Measurements from ENCODE around the gene ANO6.

The ANO6 gene

DNA sequence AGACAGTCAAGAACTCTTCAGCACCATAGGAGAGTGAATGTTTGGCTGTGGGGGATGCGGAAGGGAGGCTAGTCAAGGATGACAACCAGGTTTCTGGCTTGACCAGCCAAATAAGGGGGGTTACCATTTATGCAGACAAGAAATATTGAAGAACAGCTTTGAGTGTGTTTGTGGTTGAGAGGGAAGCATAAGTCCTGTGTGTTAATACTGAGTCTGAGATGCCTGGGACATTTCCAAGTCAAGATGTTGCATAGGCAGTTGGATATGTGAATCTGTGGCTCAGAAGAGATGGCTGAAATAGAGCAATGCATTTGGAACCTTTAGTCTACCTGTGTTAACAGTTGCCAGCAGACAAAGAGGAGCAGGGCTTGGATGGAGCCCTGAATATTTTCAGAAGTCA lies 66.1 kb downstream of the ANO6 start:
- DNase-seq, result no peak

DNA sequence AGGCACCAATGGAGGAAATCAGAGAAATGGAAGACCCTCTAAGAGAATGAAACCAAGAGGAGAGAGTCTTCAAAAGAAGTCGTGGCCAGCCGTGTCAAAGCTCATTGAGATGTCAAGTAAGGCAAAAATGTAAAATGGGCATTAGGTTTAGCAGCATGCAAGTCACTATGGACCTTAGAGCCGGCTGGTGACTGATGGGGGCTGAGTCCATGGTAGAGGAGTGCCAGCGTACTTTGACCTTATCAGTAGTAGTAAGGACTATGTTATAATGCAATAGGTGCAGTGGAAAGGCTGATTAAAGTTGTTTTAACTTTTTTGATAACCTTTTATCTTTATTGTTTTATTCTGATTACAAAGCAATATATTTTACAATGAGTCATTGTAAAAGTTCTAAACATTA lies 66.5 kb downstream of the ANO6 start:
- DNase-seq, result no peak

GRCh38 chr12:45284096-45284901 lies 68.4 kb downstream of the ANO6 start:
- DNase-seq, result no peak

- no peak for DNase-seq
Observed at GRCh38 chr12:45285717-45286116, 69.8 kb downstream of the ANO6 start.

GRCh38 chr12:45286621-45287020 lies 70.7 kb downstream of the ANO6 start:
- no peak for DNase-seq

- no peak for DNase-seq
Observed at GRCh38 chr12:45289245-45290215, 73.6 kb downstream of the ANO6 start.

DNA sequence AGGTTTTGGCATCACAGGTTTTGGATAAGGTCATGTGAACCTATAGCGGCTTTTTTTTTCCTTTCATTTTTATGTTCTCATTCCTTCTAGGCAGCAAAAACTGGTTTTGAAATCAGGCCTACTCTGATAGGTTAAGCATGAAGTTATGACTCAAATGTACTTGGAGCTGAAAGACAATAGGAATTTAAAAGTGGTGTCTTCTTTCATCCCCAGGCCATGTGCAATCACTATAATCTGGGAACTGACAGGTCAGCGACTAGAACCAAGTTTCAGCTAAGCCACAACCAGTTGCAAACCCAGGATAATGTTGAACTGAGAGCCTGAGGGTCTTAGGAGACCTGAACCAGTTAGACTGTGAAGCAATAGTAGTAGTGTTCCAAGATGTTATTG lies 74.3 kb downstream of the ANO6 start:
- no peak for DNase-seq

GRCh38 chr12:45291518-45291917 lies 75.6 kb downstream of the ANO6 start:
- no peak for DNase-seq

DNA sequence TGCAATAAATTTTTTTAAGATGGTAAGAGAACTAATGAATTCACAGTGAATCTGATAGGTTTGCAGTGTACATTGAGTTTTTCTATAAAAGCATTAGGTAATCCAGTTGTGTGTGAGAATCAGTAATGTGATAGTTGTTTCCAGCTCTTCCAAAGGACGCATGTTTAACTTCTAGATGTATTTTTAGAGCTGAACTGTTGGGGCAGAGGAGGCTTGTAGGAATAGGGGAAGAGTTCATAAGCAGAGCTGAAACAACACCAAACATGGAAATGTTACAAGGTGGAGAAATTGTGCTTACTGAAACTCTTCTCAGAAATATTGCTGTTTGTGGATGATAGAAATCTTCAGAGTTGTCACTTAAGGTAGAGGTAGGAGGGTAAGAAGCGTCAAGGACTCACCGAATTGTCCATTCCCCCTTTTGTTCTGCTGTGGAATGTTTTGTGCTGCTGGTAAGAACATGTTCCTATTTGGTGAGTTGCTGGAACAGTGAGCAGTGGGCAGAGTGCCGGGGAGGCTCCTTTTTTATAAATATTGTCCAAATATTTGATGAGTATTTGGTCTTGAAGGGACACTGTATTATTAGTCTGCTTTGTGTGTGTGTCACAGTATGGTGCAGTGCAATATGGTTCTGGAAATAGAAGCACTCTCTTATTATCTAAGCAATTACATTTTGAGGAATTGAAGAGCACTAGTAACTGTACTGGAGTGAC lies 76.7 kb downstream of the ANO6 start:
- DNase-seq, result no peak

GRCh38 chr12:45294906-45295305 lies 79.0 kb downstream of the ANO6 start:
- no peak for DNase-seq

GRCh38 chr12:45296046-45296586 lies 80.2 kb downstream of the ANO6 start:
- no peak for DNase-seq

GRCh38 chr12:45298047-45298446 lies 82.2 kb downstream of the ANO6 start:
- no peak for DNase-seq

- DNase-seq, result no peak
Observed at GRCh38 chr12:45298721-45299692, 83.1 kb downstream of the ANO6 start.

- no peak for DNase-seq
Observed at GRCh38 chr12:45302621-45303369, 86.9 kb downstream of the ANO6 start.

DNA sequence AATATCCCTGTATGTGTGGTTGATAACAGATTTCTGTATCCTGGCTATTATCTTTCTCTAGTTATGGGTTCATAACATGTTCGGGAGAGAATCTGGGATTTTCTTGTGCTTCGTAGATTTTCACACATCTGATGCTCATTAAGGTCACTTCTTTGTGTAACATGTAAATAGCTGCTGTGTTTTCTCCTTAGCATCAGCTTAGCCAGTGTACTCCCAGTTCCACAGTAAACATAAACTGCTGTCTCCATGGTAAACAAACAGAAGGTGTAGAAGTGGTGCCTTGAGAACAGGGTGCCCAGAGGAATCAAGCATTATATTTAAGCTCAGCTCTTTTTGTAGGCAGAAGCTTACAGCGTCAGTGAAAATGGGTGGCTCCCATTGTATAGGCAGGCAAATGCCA lies 88.0 kb downstream of the ANO6 start:
- no peak for DNase-seq

DNA sequence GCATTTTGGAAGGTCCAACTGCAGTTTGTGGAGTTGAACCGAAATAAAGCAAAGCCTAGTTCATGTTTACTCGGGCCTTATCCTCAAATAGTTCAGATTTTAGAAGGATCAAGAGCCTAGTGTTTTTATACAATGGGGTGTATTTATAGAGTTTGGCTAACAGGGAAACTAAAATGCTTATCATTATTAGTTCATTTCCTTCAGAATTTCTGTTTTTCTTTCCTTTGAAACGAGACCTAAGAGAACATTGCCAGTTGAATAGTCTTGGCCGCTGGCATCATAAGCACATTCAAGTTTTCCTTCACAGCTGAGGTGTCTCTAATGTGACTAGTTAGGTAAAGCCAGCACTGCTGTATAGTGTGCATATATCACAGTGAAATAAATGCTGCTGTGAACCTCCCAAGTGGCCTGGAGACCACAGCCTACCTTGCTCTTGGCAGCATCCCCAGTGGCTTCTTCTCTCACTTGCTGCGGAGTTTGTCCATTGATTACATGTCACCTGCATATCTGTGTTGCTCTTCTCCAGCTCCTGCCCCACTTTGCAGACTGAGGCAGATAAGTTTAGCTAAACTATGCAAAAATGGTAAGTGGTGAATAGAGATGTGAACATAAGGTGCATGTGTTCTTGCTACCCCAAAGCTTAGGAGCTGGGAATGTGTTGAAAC lies 88.8 kb downstream of the ANO6 start:
- no peak for DNase-seq

- no peak for DNase-seq
Observed at GRCh38 chr12:45305907-45306306, 90.0 kb downstream of the ANO6 start.

DNA sequence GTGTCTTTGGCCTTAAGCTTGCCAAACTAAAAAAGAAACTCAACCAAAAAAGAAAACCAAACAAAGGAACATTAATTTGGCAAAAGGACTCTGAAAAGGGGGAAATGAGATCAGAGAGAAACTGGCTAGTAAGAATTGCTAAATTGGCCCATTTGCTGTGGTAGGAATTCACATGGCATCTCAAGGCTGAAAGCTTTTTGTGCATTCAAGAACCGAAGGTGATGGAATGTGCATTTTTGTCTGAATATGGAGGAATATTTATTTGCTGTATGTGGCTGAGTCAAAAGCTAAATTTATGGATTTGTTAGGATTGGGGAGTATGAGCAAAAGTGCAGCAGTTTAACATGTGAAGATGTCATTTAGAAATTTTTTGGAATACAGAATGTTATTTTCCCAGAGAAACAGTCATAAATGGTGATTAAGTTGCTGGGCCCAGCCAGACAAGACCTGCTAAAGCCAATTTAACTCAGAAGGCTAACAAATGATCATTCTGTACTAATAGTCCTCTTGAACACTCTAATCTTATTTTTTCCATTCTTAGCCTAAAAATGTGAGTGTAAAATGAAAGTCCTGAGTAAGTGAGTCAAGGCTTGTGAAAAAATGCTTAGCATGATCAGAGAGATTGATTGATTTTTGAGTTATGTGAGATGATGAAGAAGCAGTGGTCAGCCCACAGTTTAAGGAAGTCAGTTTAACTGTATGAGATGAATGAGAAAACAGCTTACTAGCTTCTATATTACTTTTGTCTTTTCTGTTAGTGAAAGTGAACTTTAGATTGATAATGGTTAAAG lies 94.1 kb downstream of the ANO6 start:
- no peak for DNase-seq

DNA sequence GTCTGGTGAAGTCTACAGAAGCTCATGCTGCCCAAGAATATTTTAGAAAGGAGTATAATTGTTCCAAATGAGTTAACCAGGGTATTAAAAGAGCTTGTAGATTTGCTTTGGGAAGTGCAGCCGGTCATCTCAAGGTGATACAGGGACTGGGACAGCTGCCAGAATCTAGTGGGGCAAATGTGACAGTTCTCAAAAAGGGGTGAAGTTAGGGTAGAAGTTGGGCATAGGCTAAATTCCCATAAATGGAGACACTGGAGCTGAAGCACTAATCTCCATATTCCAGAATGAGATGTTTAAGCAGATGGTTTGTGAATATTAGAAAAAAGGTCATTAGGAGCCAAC lies 94.7 kb downstream of the ANO6 start:
- DNase-seq, result no peak

GRCh38 chr12:45312012-45312411 lies 96.1 kb downstream of the ANO6 start:
- no peak for DNase-seq

Measured in NCI-H1092 (cell line).